Gastroesophageal sphincter (tissue), 3 donors: ENCODE results near the gene MGAT2.

ENCODE experiments used
- CTCF ChIP-seq, 4 experiments: fragments of 200-600 bp in 2 of 4; fragments of 450-650 bp in 2 of 4; sonication (generic) in 1 of 4; IDR thresholded peaks; one replicate each; pipeline ENCODE4 v1.5.1; 2017 to 2019; ENCODE audit warnings: antibody characterized with exemption in 4 of 4, mild to moderate bottlenecking in 2 of 4, moderate library complexity in 2 of 4
- EP300 ChIP-seq: sonication (generic); formaldehyde crosslinking; IDR thresholded peaks from one replicate; pipeline ENCODE4 v1.6.1; 2017; ENCODE audit warnings: antibody characterized with exemption, mild to moderate bottlenecking
- POLR2A ChIP-seq, 2 donors: fragments of 450-650 bp; IDR thresholded peaks; one replicate each; pipeline ENCODE4 v1.6.1; 2017; ENCODE audit warnings: antibody characterized with exemption in 2 of 2, mild to moderate bottlenecking in 2 of 2, moderate library complexity in 1 of 2
- POLR2AphosphoS5 ChIP-seq: sonication (generic); formaldehyde crosslinking; IDR thresholded peaks from one replicate; pipeline ENCODE4 v1.6.1; 2017; ENCODE audit warnings: antibody characterized with exemption

DNA sequence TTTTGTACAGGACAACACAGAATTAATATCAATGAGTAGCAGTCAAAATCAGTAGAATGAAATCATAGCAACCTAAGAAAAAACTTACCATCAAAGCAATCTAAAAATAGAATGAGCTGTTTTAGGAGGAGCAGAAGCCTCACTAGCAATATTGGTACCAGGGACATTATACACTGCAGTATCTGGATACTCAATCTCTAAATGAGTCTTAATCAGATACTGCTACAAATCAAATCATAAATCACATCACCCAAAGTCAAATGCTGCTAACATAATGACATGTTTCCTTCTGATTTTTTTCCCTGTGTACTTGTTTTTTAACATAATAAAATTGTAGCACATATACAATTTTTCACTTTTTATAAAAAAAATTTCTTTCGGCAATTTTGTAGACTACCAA, 42.5 kb upstream of the MGAT2 start:
- TF ChIP-seq CTCF (IDR thresholded peaks at IDR 0.05) (no peak), POLR2AphosphoS5 (no peak), POLR2A (IDR thresholded peaks at IDR 0.05) (no peak), EP300 (no peak)
